HG02943 (cell line): Measurements from ENCODE around the gene TRIM26.
"Not testable (repeated sequence)": the region's sequence is repeated elsewhere in the genome, so short reads cannot be mapped to it uniquely, and the experiment has no call there.

ENCODE experiments used
- ATAC-seq: cut with Tn5 transposase; IDR thresholded peaks from one replicate; pipeline ENCODE4 v1.9.1; 2021; ENCODE audit warnings: mild to moderate bottlenecking, low read depth, moderate library complexity; ENCODE audit not compliant: unreplicated experiment

The TRIM26 gene

DNA sequence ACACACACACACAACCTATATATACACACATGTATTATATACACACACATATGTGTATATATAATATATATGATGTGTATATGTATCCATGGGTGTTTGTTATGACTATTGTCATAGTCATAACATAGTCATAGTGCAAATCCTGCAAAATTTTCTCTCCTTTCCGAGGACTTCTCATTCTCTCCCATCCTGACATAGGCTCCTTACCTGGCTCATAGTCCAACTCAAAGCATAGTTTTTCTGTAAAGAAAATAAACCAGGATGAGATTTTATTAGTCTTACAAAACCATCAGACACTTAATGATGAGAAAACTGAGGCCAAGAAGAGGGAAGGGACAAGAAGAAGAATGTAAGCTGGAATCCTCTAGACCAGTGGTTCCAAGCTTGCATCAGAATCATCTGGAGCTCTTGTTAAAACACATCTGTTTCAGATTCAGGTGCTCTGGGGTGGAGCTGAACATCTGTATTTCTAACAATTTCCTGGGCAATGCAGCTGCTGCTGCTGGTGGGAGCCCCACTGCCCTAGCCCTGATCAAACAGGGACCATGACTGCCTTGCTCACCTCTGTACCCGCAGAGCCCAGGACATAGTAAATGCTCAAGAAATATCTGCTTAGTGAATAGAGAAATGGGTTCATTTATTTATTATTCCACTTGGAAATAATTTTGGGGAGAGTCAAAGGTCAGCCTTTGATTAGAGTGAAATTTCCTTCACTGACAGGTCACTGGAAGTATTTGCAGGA is 57.5 kb downstream of the TRIM26 start:
- ATAC-seq, result no peak

DNA sequence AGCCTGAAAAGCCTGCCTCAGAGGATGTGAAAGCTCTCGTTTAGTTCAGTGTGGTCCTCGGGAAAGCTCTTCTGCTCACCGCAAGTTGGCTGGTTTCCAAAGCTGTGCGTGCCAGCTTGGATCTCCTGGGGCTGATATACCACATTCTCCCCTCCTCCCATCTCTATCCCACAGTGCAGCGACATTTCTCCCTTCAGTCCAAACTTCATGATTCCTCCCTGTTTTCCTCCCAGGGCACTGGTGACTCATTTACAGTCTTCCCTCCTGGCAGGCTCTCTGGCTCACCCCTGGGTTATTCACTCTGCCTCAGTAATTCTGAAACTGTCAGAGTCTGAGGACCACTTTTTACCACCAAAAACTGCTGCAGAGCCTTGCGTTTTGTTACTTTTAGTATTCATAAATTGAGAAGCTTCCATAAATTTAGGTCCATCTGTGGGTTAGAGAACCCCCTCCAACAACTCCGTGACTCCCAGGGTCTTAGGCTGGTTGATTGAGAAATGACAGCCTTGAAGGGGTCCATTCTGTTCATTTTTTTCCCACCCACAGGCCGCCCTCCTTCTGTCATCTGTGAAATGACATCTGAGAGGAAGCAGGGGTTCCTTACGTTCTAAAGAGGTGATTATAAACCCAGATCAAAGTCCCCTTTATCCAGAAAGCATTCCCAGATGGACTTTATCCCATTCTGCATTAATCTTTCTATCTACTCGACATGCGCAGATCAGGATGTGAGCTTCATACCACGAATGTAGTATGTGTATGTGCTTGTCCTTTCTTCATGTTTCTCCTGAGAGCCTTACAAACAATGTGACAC is 58.3 kb downstream of the TRIM26 start:
- ATAC-seq, result no peak

DNA sequence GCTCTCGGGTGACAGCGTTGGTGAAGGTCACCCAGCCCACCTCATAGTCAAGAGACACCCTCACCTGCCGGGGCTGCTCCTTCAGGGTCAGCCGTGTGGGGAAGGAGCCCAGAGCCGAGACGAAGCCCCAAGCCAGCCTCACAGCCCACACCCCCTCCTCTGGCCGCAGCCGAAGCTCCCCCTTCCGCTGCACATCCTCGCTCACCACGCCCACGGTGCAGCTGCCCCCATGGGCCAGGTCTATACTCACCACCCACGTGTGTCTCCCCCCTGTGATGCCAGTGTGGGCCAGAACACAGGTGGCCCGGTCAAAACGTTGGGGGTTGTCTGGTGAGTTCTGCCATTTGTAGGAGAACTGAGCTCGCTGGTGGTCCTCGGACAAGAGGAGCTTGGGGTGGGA is 59.1 kb downstream of the TRIM26 start:
- no peak for ATAC-seq

- ATAC-seq, result no peak
Measured at GRCh38 chr6:30152910-30153610, 60.1 kb downstream of the TRIM26 start.

GRCh38 chr6:30152016-30152673 is 61.1 kb downstream of the TRIM26 start:
- ATAC-seq, result no peak

GRCh38 chr6:30151580-30151979 is 61.6 kb downstream of the TRIM26 start:
- ATAC-seq, result no peak

- no peak for ATAC-seq
Measured at GRCh38 chr6:30150671-30151395, 62.4 kb downstream of the TRIM26 start.

GRCh38 chr6:30149858-30150550 is 63.2 kb downstream of the TRIM26 start:
- no peak for ATAC-seq

GRCh38 chr6:30149234-30149633 is 64.0 kb downstream of the TRIM26 start:
- ATAC-seq, result no peak

GRCh38 chr6:30147096-30147495 is 66.1 kb downstream of the TRIM26 start:
- ATAC-seq, result no peak

DNA sequence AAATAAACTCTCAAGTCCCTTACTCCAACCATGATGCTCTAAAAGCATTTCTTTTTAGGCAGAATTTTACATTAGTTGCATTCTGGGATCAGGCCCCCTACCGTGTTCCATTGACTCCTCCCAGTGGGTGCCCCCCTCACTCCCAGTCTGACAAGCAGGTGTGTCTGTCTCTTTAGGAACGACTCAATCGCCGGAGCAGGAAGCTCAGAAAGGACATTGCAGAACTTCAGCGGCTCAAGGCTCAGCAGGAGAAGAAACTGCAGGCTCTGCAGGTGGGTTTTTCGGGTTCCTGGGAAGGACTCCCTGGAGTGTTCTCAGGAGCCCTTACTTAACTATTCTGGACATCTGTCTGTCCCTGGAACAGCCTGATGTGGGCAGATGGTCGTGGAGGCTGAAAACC is 67.4 kb downstream of the TRIM26 start:
- ATAC-seq, result no peak

DNA sequence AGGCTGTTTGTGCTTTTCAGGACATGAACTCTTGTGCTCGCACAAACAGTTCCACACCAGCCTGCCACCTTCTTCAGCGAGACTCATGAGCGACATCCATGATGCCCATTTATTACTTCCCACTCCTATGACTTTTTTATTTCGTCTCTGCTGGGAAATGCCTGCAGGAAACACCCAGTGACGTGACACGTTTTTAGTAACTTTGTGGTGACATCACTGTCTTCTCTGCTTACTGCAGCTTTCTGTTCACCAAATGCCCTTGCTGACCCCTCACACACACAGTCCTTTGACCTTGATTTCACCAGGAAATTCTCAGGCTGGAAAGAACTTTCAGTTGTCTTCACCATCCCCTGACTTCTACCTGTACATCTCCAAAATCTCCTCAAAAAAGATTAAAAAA is 68.4 kb downstream of the TRIM26 start:
- no peak for ATAC-seq

- no peak for ATAC-seq
Measured at GRCh38 chr6:30143780-30144179, 69.4 kb downstream of the TRIM26 start.

DNA sequence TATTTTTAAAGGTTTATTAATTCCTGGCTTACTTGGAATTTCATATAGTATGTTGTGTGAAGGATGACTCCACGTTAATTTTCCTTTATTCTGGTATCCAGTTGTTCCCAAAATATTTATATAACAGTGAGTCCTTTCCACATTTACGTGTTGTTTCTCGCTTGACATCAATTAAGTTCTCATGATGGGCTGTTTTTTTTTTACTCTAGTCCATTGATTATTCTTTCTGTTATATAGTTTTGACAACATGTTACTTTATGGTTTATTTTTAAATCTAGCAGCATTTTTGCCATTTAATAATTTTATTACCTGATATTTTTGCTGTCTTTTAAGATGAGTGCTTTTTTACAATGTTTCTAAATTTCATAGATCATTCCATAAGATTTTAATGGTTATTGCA is 70.5 kb downstream of the TRIM26 start:
- ATAC-seq, result no peak

- not testable (repeated sequence) for ATAC-seq
Measured at GRCh38 chr6:30140240-30140639, 73.0 kb downstream of the TRIM26 start.

GRCh38 chr6:30136570-30137286 is 76.5 kb downstream of the TRIM26 start:
- no peak for ATAC-seq

GRCh38 chr6:30135757-30136156 is 77.4 kb downstream of the TRIM26 start, which contains the start of gene TRIM40:
TRIM40 (plus strand) TSS chr6:30136140; CDS start chr6:30137037, 897 bp downstream.
- ATAC-seq, result no peak

GRCh38 chr6:30135147-30135546 is 78.1 kb downstream of the TRIM26 start:
- ATAC-seq, result no peak
